MCF 10A (cell line): ENCODE measurements around the gene TCF4. TPM values are rescaled to one million over a fixed set of nuclear protein-coding genes. Genes with fewer than 3 reads are reported as not detected.

Source experiments
- Bru-seq: library from RNA; stranded (reverse); fragments of 400-500 nt; gene quantifications from one replicate; lab custom pipeline; 2021; lab: Mats Ljungman, UMichigan
- BruChase-seq, 2 experiments: library from RNA; stranded (reverse); fragments of 400-500 nt; gene quantifications; one replicate each; lab custom pipeline; 2021; lab: Mats Ljungman, UMichigan
- BruUV-seq: library from RNA; stranded (reverse); fragments of 400-500 nt; replicated peaks from 2 replicates; lab custom pipeline; 2021; lab: Mats Ljungman, UMichigan
- CTCF ChIA-PET: fragments of 300-600 bp; sonication (Branson Sonifier 250); formaldehyde crosslinking; extraction: SDS; loops from one replicate; lab custom pipeline; 2021; ENCODE audit warnings: antibody characterized with exemption, inconsistent platforms; lab: Yijun Ruan, JAX
- POLR2A ChIA-PET: fragments of 300-600, 350-650 bp; sonication (Branson Sonifier 250); formaldehyde crosslinking; extraction: SDS; loops from one replicate; lab custom pipeline; 2020; ENCODE audit warnings: antibody characterized with exemption, inconsistent platforms; lab: Yijun Ruan, JAX
- DNase-seq: peaks from one replicate; pipeline ENCODE4 v3.0.0-alpha.2; 2018; ENCODE audit not compliant: unreplicated experiment
- H3K27ac Mint-ChIP-seq: one replicate; pipeline ENCODE4 v1.8.0; 2022; ENCODE audit warnings: mild to moderate bottlenecking, low read depth, mixed read lengths; ENCODE audit not compliant: unreplicated experiment
- H3K27me3 Mint-ChIP-seq: one replicate; pipeline ENCODE4 v1.8.0; 2022; ENCODE audit warnings: mixed read lengths; ENCODE audit not compliant: insufficient read depth, unreplicated experiment
- H3K36me3 Mint-ChIP-seq: one replicate; pipeline ENCODE4 v1.8.0; 2022; ENCODE audit warnings: mild to moderate bottlenecking, moderate library complexity, mixed read lengths; ENCODE audit not compliant: insufficient read depth, unreplicated experiment
- H3K4me1 Mint-ChIP-seq: one replicate; pipeline ENCODE4 v1.8.0; 2022; ENCODE audit warnings: mixed read lengths; ENCODE audit not compliant: insufficient read depth, unreplicated experiment
- H3K4me3 Mint-ChIP-seq: one replicate; pipeline ENCODE4 v1.8.0; 2022; ENCODE audit warnings: mild to moderate bottlenecking, moderate library complexity, mixed read lengths; ENCODE audit not compliant: unreplicated experiment
- H3K9me3 Mint-ChIP-seq: one replicate; pipeline ENCODE4 v1.8.0; 2022; ENCODE audit warnings: mixed read lengths; ENCODE audit not compliant: unreplicated experiment
- CTCF ChIP-seq: fragments of 200-600 bp; IDR thresholded peaks from one replicate; pipeline ENCODE4 v1.8.0; 2022; ENCODE audit warnings: antibody characterized with exemption, mild to moderate bottlenecking; ENCODE audit not compliant: unreplicated experiment
- intact Hi-C: fragments of 100-400 bp; cut with micrococcal nuclease; formaldehyde crosslinking; loops from 2 replicates; pipeline ENCODE4 v1.14.1; 2022
- long read RNA-seq: library from polyadenylated mRNA; stranded (forward); transcript quantifications from one replicate; pipeline ENCODE4 v2.0.0, GENCODE V29; 2022
- total RNA-seq: library from RNA; stranded (reverse); gene quantifications from 2 replicates; pipeline ENCODE4 v1.2.3, GENCODE V29; 2022

The TCF4 gene
- total RNA-seq (5.1 and 6.2 TPM in 2 replicates), Bru-seq, nascent RNA (percentile 42 among the genes with signal in this experiment), BruChase-seq, experiment 1, labeled RNA remaining after a 6-hour chase (percentile 32 among the genes with signal in this experiment), BruChase-seq, experiment 2, labeled RNA remaining after a 2-hour chase (percentile 32 among the genes with signal in this experiment)
- long read RNA-seq, partial matches to known transcripts = 2 of 5 reads
- long read RNA-seq, other reads (novel, unspliced or antisense) = 3 of 5 reads

- Mint-ChIP-seq H3K36me3 (peaks cover 4% of the 10 kb centered on the region), H3K27ac (peak within 1 kb of the TSS; percentile 96), H3K4me3 (peak within 1 kb of the TSS; percentile 88), H3K27me3 (no peaks in the 10 kb centered on the region), H3K9me3 (no peaks in the 10 kb centered on the region), H3K4me1 (peaks cover 17% of the 10 kb centered on the region)
- intact Hi-C loops = loop anchor here (2.0 to 10.0 kb wide), 5 partner anchors 111 to 987 kb away; no protein-coding TSS in a partner anchor
- peak; percentile 51 for DNase-seq
- no TSS peak for BruUV-seq
- POLR2A ChIA-PET = interaction anchor here (0.6 to 1.5 kb wide), 12 partner anchors 9 to 1790 kb away, joined by 3 to 14 read pairs (median 4); no protein-coding TSS in a partner anchor
- CTCF ChIA-PET = interaction anchor here (0.6 to 1.0 kb wide), 5 partner anchors 110 to 781 kb away, joined by 3 to 4 read pairs (median 3); no protein-coding TSS in a partner anchor
- no peak for TF ChIP-seq CTCF
Measured at GRCh38 chr18:55588111-55588869, at the start of gene TCF4. Gene TCF4 (minus strand): TSS chr18:55588192. CDS start chr18:55587116, 1,076 bp downstream.

GRCh38 chr18:55637204-55637603 is 49.2 kb upstream of the TCF4 start:
- Mint-ChIP-seq H3K4me1 (peaks cover 22% of the 10 kb centered on the region), H3K27me3 (no peaks in the 10 kb centered on the region), H3K4me3 (no peak overlapping the region), H3K9me3 (peaks cover 18% of the 10 kb centered on the region), H3K36me3 (peaks cover 5% of the 10 kb centered on the region), H3K27ac (no peak overlapping the region)
- no TSS peak for BruUV-seq
- TF ChIP-seq CTCF = no peak
- no peak for DNase-seq
- ChIA-PET POLR2A (interaction anchor here (0.6 kb wide), 1 partner anchor 72 kb away, joined by 4 read pairs; no protein-coding TSS in a partner anchor), CTCF (interaction anchor here (0.6 to 0.7 kb wide), 3 partner anchors 17 to 680 kb away, joined by 3 read pairs; no protein-coding TSS in a partner anchor)
- intact Hi-C loops = no loop called here

- peaks cover 5% of the 10 kb centered on the region for H3K36me3 Mint-ChIP-seq
- H3K9me3 Mint-ChIP-seq = peaks cover 6% of the 10 kb centered on the region
- no peak overlapping the region for H3K27ac Mint-ChIP-seq
- no peak for DNase-seq
- ChIA-PET CTCF (interaction anchor here (0.6 kb wide), 2 partner anchors 51 to 929 kb away, joined by 3 read pairs; no protein-coding TSS in a partner anchor), POLR2A (no interaction called here)
- no peak overlapping the region for H3K4me3 Mint-ChIP-seq
- no TSS peak for BruUV-seq
- no peak for TF ChIP-seq CTCF
- no peaks in the 10 kb centered on the region for H3K27me3 Mint-ChIP-seq
- intact Hi-C loops = no loop called here
- peaks cover 22% of the 10 kb centered on the region for H3K4me1 Mint-ChIP-seq
Measured at GRCh38 chr18:55635439-55635838, 47.4 kb upstream of the TCF4 start.
